ENCODE results near the gene PDZRN3.

Gene PDZRN3

GRCh38 chr3:73661265-73661664, 36.5 kb upstream of the PDZRN3 start:
- no peak overlapping the region for H3K18ac ChIP-seq (ENCODE audit: low read length)
- H4K12ac ChIP-seq (ENCODE audit: low read depth, low read length), result no peak overlapping the region
- H3K9me3 ChIP-seq (ENCODE audit: insufficient read depth, low read depth, low read length), result no peaks in the 10 kb centered on the region
- H4K8ac ChIP-seq (ENCODE audit: low read depth, low read length), result no peak overlapping the region
- no peaks in the 10 kb centered on the region for H3K79me2 ChIP-seq (ENCODE audit: control insufficient read depth, insufficient read depth, low read length, poor library complexity)
- H3K9ac ChIP-seq (ENCODE audit: low read length), result no peak overlapping the region
- no peak overlapping the region for H3K14ac ChIP-seq (ENCODE audit: low read length)
- no peaks in the 10 kb centered on the region for H3K36me3 ChIP-seq (ENCODE audit: control insufficient read depth in 1 of 2, insufficient read depth in 2 of 2, low read length in 2 of 2)
- H2BK120ac ChIP-seq (ENCODE audit: insufficient read depth, low read length, poor library complexity), result no peak overlapping the region
- no peak overlapping the region for H2BK12ac ChIP-seq (ENCODE audit: low read length)
- H3K4me1 ChIP-seq (ENCODE audit: control insufficient read depth in 1 of 2, insufficient read depth in 2 of 2, low read length in 2 of 2), result peaks cover 2 to 9% of the 10 kb centered on the region in 2 experiments
- H3K4me2 ChIP-seq (ENCODE audit: low read length), result no peak overlapping the region
- H3K23ac ChIP-seq (ENCODE audit: low read length), result no peak overlapping the region
- peak; percentile 23 to 48 for DNase-seq
- no peak overlapping the region for H2AFZ ChIP-seq (ENCODE audit: insufficient read depth, low read length, poor library complexity)
- H3K27ac ChIP-seq (ENCODE audit: low read depth, low read length), result no peak overlapping the region
- no peak overlapping the region for H3K4me3 ChIP-seq (ENCODE audit: low read depth, low read length)
- no peaks in the 10 kb centered on the region for H3K79me1 ChIP-seq (ENCODE audit: low read length)
- no peak overlapping the region for H2AK5ac ChIP-seq (ENCODE audit: low read length)
- H3K4ac ChIP-seq (ENCODE audit: low read depth, low read length), result no peak overlapping the region
- H3K27me3 ChIP-seq (ENCODE audit: insufficient read depth, low read length), result no peaks in the 10 kb centered on the region
- no peak overlapping the region for H4K91ac ChIP-seq (ENCODE audit: low read depth, low read length)
- H2BK5ac ChIP-seq (ENCODE audit: low read depth, low read length, poor library complexity), result no peak overlapping the region

GRCh38 chr3:73658227-73658626, 33.5 kb upstream of the PDZRN3 start:
- H3K79me1 ChIP-seq (ENCODE audit: low read length), result no peaks in the 10 kb centered on the region
- no peak overlapping the region for H3K4ac ChIP-seq (ENCODE audit: low read depth, low read length)
- H3K18ac ChIP-seq (ENCODE audit: low read length), result no peak overlapping the region
- DNase-seq, result peak in 1 of 2 donors; percentile 64
- H3K14ac ChIP-seq (ENCODE audit: low read length), result no peak overlapping the region
- no CpG with 5 or more reads among the region's 4 CpGs for WGBS (ENCODE audit: extremely low coverage, insufficient coverage, insufficient read length)
- H3K79me2 ChIP-seq (ENCODE audit: control insufficient read depth, insufficient read depth, low read length, poor library complexity), result no peaks in the 10 kb centered on the region
- H2AFZ ChIP-seq (ENCODE audit: insufficient read depth, low read length, poor library complexity), result no peak overlapping the region
- H3K27me3 ChIP-seq (ENCODE audit: insufficient read depth, low read length), result no peaks in the 10 kb centered on the region
- H3K4me3 ChIP-seq (ENCODE audit: low read depth, low read length), result no peak overlapping the region
- H4K8ac ChIP-seq (ENCODE audit: low read depth, low read length), result no peak overlapping the region
- no peak overlapping the region for H3K23ac ChIP-seq (ENCODE audit: low read length)
- no peak overlapping the region for H2AK5ac ChIP-seq (ENCODE audit: low read length)
- no peak overlapping the region for H3K4me2 ChIP-seq (ENCODE audit: low read length)
- no peaks in the 10 kb centered on the region for H3K9me3 ChIP-seq (ENCODE audit: insufficient read depth, low read depth, low read length)
- H2BK120ac ChIP-seq (ENCODE audit: insufficient read depth, low read length, poor library complexity), result no peak overlapping the region
- H2BK12ac ChIP-seq (ENCODE audit: low read length), result no peak overlapping the region
- H4K91ac ChIP-seq (ENCODE audit: low read depth, low read length), result no peak overlapping the region
- H2BK5ac ChIP-seq (ENCODE audit: low read depth, low read length, poor library complexity), result no peak overlapping the region
- no peaks in the 10 kb centered on the region for H3K36me3 ChIP-seq (ENCODE audit: control insufficient read depth in 1 of 2, insufficient read depth in 2 of 2, low read length in 2 of 2)
- H4K12ac ChIP-seq (ENCODE audit: low read depth, low read length), result no peak overlapping the region
- peaks cover 2 to 5% of the 10 kb centered on the region in 2 experiments for H3K4me1 ChIP-seq (ENCODE audit: control insufficient read depth in 1 of 2, insufficient read depth in 2 of 2, low read length in 2 of 2)
- H3K9ac ChIP-seq (ENCODE audit: low read length), result no peak overlapping the region
- H3K27ac ChIP-seq (ENCODE audit: low read depth, low read length), result no peak overlapping the region

- no peaks in the 10 kb centered on the region for H3K9me3 ChIP-seq (ENCODE audit: insufficient read depth, low read depth, low read length)
- H3K4ac ChIP-seq (ENCODE audit: low read depth, low read length), result no peak overlapping the region
- H2BK120ac ChIP-seq (ENCODE audit: insufficient read depth, low read length, poor library complexity), result no peak overlapping the region
- no peak overlapping the region for H4K8ac ChIP-seq (ENCODE audit: low read depth, low read length)
- H3K18ac ChIP-seq (ENCODE audit: low read length), result no peak overlapping the region
- no peak overlapping the region for H2AFZ ChIP-seq (ENCODE audit: insufficient read depth, low read length, poor library complexity)
- no peak overlapping the region for H3K23ac ChIP-seq (ENCODE audit: low read length)
- no peak overlapping the region for H4K91ac ChIP-seq (ENCODE audit: low read depth, low read length)
- H3K14ac ChIP-seq (ENCODE audit: low read length), result no peak overlapping the region
- no peaks in the 10 kb centered on the region for H3K79me2 ChIP-seq (ENCODE audit: control insufficient read depth, insufficient read depth, low read length, poor library complexity)
- no peak overlapping the region for H2AK5ac ChIP-seq (ENCODE audit: low read length)
- H3K4me1 ChIP-seq (ENCODE audit: control insufficient read depth in 1 of 2, insufficient read depth in 2 of 2, low read length in 2 of 2), result peaks cover 2 to 5% of the 10 kb centered on the region in 2 experiments
- H4K12ac ChIP-seq (ENCODE audit: low read depth, low read length), result no peak overlapping the region
- H2BK5ac ChIP-seq (ENCODE audit: low read depth, low read length, poor library complexity), result no peak overlapping the region
- no peak overlapping the region for H2BK12ac ChIP-seq (ENCODE audit: low read length)
- DNase-seq, result no peak
- H3K27ac ChIP-seq (ENCODE audit: low read depth, low read length), result no peak overlapping the region
- H3K79me1 ChIP-seq (ENCODE audit: low read length), result no peaks in the 10 kb centered on the region
- no peak overlapping the region for H3K4me3 ChIP-seq (ENCODE audit: low read depth, low read length)
- H3K9ac ChIP-seq (ENCODE audit: low read length), result no peak overlapping the region
- no peak overlapping the region for H3K4me2 ChIP-seq (ENCODE audit: low read length)
- H3K27me3 ChIP-seq (ENCODE audit: insufficient read depth, low read length), result no peaks in the 10 kb centered on the region
- no peaks in the 10 kb centered on the region for H3K36me3 ChIP-seq (ENCODE audit: control insufficient read depth in 1 of 2, insufficient read depth in 2 of 2, low read length in 2 of 2)
These were observed 32.4 kb upstream of the PDZRN3 start for GRCh38 chr3:73657186-73657585.

- Histone ChIP-seq H3K9ac (ENCODE audit: low read length) (no peak overlapping the region), H4K12ac (ENCODE audit: low read depth, low read length) (no peak overlapping the region), H4K8ac (ENCODE audit: low read depth, low read length) (no peak overlapping the region), H3K4me3 (ENCODE audit: low read depth, low read length) (no peak overlapping the region), H3K36me3 (ENCODE audit: control insufficient read depth in 1 of 2, insufficient read depth in 2 of 2, low read length in 2 of 2) (no peaks in the 10 kb centered on the region), H3K23ac (ENCODE audit: low read length) (no peak overlapping the region), H3K27me3 (ENCODE audit: insufficient read depth, low read length) (no peaks in the 10 kb centered on the region), H3K27ac (ENCODE audit: low read depth, low read length) (no peak overlapping the region), H3K79me2 (ENCODE audit: control insufficient read depth, insufficient read depth, low read length, poor library complexity) (no peaks in the 10 kb centered on the region), H2BK120ac (ENCODE audit: insufficient read depth, low read length, poor library complexity) (no peak overlapping the region), H3K9me3 (ENCODE audit: insufficient read depth, low read depth, low read length) (no peaks in the 10 kb centered on the region), H3K4me2 (ENCODE audit: low read length) (no peak overlapping the region), H4K91ac (ENCODE audit: low read depth, low read length) (no peak overlapping the region), H2AK5ac (ENCODE audit: low read length) (no peak overlapping the region), H3K4me1 (ENCODE audit: control insufficient read depth in 1 of 2, insufficient read depth in 2 of 2, low read length in 2 of 2) (peaks cover 2 to 5% of the 10 kb centered on the region in 2 experiments), H2AFZ (ENCODE audit: insufficient read depth, low read length, poor library complexity) (no peak overlapping the region), H3K18ac (ENCODE audit: low read length) (no peak overlapping the region), H3K4ac (ENCODE audit: low read depth, low read length) (no peak overlapping the region), H3K79me1 (ENCODE audit: low read length) (no peaks in the 10 kb centered on the region), H2BK5ac (ENCODE audit: low read depth, low read length, poor library complexity) (no peak overlapping the region), H2BK12ac (ENCODE audit: low read length) (no peak overlapping the region), H3K14ac (ENCODE audit: low read length) (no peak overlapping the region)
- DNase-seq, result peak; percentile 61 to 83
- no CpG with 5 or more reads among the region's 4 CpGs for WGBS (ENCODE audit: extremely low coverage, insufficient coverage, insufficient read length)
These were observed 31.6 kb upstream of the PDZRN3 start for GRCh38 chr3:73656241-73656890.
